WERI-Rb-1 (cell line): ENCODE data around the gene NUP133.

Experiments used
- DNase-seq: peaks from one replicate; pipeline ENCODE4 v3.0.0-alpha.2; 2020
- H3K27ac ChIP-seq: fragments of 250-450 bp; sonication (Bioruptor Pico); 2 replicates; pipeline ENCODE4 v1.5.1; 2020; ENCODE audit warnings: mild to moderate bottlenecking, moderate library complexity
- H3K27me3 ChIP-seq: fragments of 250-450 bp; sonication (Bioruptor Pico); 2 replicates; pipeline ENCODE4 v1.5.1; 2021; ENCODE audit warnings: mild to moderate bottlenecking, low read depth, moderate library complexity; ENCODE audit not compliant: insufficient read depth, severe bottlenecking
- H3K36me3 ChIP-seq: fragments of 250-450 bp; sonication (Bioruptor Pico); 2 replicates; pipeline ENCODE4 v1.5.1; 2020; ENCODE audit warnings: mild to moderate bottlenecking, moderate library complexity
- H3K4me3 ChIP-seq: 2 replicates; pipeline ENCODE4 v1.5.1; 2011; ENCODE audit warnings: low read depth, mild to moderate bottlenecking, control low read depth, low read length
- H3K9me3 ChIP-seq: fragments of 250-450 bp; sonication (Bioruptor Pico); 2 replicates; pipeline ENCODE4 v1.5.1; 2021; ENCODE audit warnings: mild to moderate bottlenecking, moderate library complexity; ENCODE audit not compliant: severe bottlenecking
- CTCF ChIP-seq: IDR thresholded peaks from 2 replicates; pipeline ENCODE4 v1.5.1; 2011; ENCODE audit warnings: low read depth, mild to moderate bottlenecking, control low read depth, inconsistent platforms, low read length

The NUP133 gene

GRCh38 chr1:229507951-229508822, at the start of gene NUP133:
Gene NUP133 (minus strand): TSS chr1:229508341. CDS start chr1:229508249, 92 bp downstream.
- Histone ChIP-seq H3K27me3 (no peaks in the 10 kb centered on the region), H3K9me3 (no peaks in the 10 kb centered on the region), H3K4me3 (peak within 1 kb of the TSS; percentile 82), H3K36me3 (no peaks in the 10 kb centered on the region), H3K27ac (peak within 1 kb of the TSS; percentile 90)
- TF ChIP-seq CTCF = no peak
- peak; percentile 94 for DNase-seq

GRCh38 chr1:229557200-229557850, 49.2 kb upstream of the NUP133 start:
- Histone ChIP-seq H3K27me3 (no peaks in the 10 kb centered on the region), H3K4me3 (peak overlapping the region; percentile 63), H3K36me3 (no peaks in the 10 kb centered on the region), H3K9me3 (no peaks in the 10 kb centered on the region), H3K27ac (no peak overlapping the region)
- no peak for TF ChIP-seq CTCF
- no peak for DNase-seq

GRCh38 chr1:229554886-229555621, 46.9 kb upstream of the NUP133 start:
- TF ChIP-seq CTCF = no peak
- Histone ChIP-seq H3K36me3 (no peaks in the 10 kb centered on the region), H3K9me3 (no peaks in the 10 kb centered on the region), H3K27ac (no peak overlapping the region), H3K4me3 (no peak overlapping the region), H3K27me3 (no peaks in the 10 kb centered on the region)
- DNase-seq = no peak

- no peaks in the 10 kb centered on the region for H3K27me3 ChIP-seq
- no peak for DNase-seq
- no peaks in the 10 kb centered on the region for H3K9me3 ChIP-seq
- H3K27ac ChIP-seq = no peak overlapping the region
- no peak overlapping the region for H3K4me3 ChIP-seq
- no peak for TF ChIP-seq CTCF
- no peaks in the 10 kb centered on the region for H3K36me3 ChIP-seq
Measured at GRCh38 chr1:229553621-229554130, 45.5 kb upstream of the NUP133 start.

DNA sequence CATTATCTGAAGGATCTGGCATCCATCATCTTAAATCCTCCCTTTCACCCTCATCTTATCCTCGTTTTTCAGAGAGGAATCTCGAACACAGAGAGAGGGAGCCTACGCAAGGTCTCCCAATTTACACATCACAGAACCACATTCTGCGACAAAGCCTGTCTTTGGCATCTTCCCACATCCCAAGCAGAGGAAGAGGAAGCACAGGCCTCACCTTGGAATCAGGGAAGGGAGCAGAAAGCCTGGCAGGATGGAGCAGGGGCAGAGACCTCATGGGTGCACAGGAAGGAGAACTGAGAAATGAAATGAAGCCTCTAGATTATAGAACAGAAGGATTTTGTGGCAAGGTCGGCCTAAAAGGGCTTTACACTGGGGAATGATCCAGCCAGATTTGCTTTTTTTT, 44.6 kb upstream of the NUP133 start:
- Histone ChIP-seq H3K4me3 (no peak overlapping the region), H3K27me3 (no peaks in the 10 kb centered on the region), H3K36me3 (no peaks in the 10 kb centered on the region), H3K27ac (no peak overlapping the region), H3K9me3 (no peaks in the 10 kb centered on the region)
- TF ChIP-seq CTCF = no peak
- DNase-seq = no peak
